ENCODE measurements around the gene EPHB4.

The EPHB4 gene

DNA sequence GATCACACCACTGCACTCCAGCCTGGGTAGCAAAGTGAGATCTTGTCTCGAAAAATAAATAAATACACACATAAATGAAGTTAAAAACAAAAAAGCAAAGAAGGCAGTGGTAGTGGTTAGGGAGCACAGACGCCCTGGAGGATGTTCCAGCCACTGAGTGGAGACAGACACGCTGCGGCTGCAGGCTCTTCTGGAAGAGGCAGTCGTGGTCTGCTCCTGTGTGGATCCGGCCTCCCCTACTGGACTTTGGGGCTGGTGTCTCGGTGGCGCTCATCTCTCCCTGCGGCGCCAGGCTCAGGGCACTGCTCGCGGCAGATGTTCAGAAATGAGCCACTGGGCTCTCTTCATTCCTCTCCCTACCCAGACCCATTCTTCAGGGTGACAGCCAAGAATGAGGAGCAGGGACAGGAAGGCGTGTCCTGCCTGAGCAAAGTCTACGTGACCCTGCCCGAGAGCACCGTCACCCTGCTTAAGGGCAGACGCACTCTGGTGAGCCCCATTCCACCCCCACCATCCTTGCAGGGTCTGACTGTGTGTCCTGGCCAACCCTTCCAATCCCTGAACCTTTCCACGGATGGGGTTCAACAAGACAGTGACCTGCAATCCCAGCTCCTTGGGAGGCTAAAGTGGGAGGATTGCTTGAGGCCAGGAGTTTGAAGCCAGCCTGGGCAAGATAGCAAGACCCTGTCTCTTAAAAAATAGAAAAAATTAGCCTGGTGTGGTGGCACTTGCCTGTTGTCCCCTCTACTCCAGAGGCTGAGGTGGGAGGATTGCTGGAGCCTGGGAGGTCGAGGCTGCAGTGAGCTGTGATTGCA, 67.8 kb downstream of the EPHB4 start:
- H3K27me3 Mint-ChIP-seq (ENCODE audit: low read depth) = no peaks in the 10 kb centered on the region
- no peak overlapping the region for H3K4me3 Mint-ChIP-seq
- no peak overlapping the region for H3K27ac Mint-ChIP-seq
- H3K36me3 Mint-ChIP-seq (ENCODE audit: low read depth) = no peaks in the 10 kb centered on the region
- no peaks in the 10 kb centered on the region for H3K9me3 Mint-ChIP-seq
- H3K4me1 Mint-ChIP-seq (ENCODE audit: low read depth) = no peaks in the 10 kb centered on the region

- Mint-ChIP-seq H3K27me3 (ENCODE audit: low read depth) (peaks cover 5% of the 10 kb centered on the region), H3K4me1 (ENCODE audit: low read depth) (no peaks in the 10 kb centered on the region), H3K27ac (no peak overlapping the region), H3K4me3 (no peak overlapping the region), H3K36me3 (ENCODE audit: low read depth) (no peaks in the 10 kb centered on the region), H3K9me3 (no peaks in the 10 kb centered on the region)
Measured at GRCh38 chr7:100753750-100754149, 73.6 kb downstream of the EPHB4 start.

DNA sequence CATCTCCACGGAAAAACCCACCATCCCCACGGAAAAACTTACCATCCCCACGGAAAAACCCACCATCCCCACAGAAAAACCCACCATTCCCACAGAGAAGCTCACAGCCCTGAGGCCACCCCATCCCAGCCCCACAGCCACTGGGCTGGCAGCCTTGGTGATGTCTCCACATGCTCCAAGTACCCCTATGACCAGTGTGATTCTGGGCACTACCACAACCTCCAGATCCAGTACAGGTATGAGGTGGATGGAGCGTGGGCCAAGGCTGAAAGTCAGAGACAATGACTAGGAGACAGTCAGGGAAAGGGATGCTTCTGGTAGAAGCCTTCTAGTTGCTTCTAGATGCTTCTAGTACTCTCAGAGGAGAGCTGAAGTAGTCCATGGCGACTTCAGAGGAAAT, 74.3 kb downstream of the EPHB4 start:
- Mint-ChIP-seq H3K36me3 (ENCODE audit: low read depth) (no peaks in the 10 kb centered on the region), H3K4me3 (no peak overlapping the region), H3K9me3 (no peaks in the 10 kb centered on the region), H3K27me3 (ENCODE audit: low read depth) (peaks cover 5% of the 10 kb centered on the region), H3K4me1 (ENCODE audit: low read depth) (no peaks in the 10 kb centered on the region), H3K27ac (no peak overlapping the region)
